Measurements from ENCODE around the gene XRCC3. TPM values are rescaled to one million over a fixed set of nuclear protein-coding genes. Genes with fewer than 3 reads are reported as not detected.

XRCC3 gene
- total and polyA plus RNA-seq, 2 of the 8 experiments (the other 6 are each of a cell fraction or from before 2014, with no cell fraction given) = 36.9 to 41.8 TPM

DNA sequence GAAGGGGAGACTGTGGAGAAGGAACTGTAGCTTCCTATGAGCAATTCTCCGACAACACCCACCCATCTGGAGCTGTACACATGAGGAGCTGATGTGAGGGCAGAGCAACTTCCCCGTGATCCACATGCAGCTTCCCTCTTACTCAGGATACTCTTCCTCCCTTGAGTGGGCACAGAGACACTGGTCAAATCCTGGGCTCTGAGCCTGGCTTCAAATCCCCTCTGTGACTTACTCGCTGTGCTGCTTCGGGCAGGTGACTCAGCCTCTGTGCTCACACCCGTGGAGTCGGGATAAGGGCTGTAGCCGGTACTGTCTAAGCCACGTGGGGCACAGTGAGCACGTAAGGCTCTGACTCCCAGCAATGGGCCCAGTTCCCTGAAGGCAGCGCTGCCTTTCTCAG, 31.4 kb upstream of the XRCC3 start:
- Histone ChIP-seq H2BK12ac (ENCODE audit: low read depth, low read length) (no peak overlapping the region), H4K91ac (replicated peaks; ENCODE audit: insufficient read length, low read length) (no peak overlapping the region), H3K27ac (ENCODE audit: low read depth, low read length) (no peak overlapping the region), H3K18ac (ENCODE audit: extremely low read depth, low read length) (no peak overlapping the region), H2BK20ac (ENCODE audit: low read length) (no peak overlapping the region), H2AK5ac (ENCODE audit: low read depth, low read length) (no peak overlapping the region), H3K79me2 (ENCODE audit: control insufficient read depth in 1 of 2, insufficient read depth in 2 of 2, low read length in 2 of 2) (no peaks in the 10 kb centered on the region), H3K9me3 (ENCODE audit: insufficient read depth in 2 of 2, low read depth in 1 of 2, low read length in 1 of 2) (no peaks in the 10 kb centered on the region), H3K4me3 (ENCODE audit: extremely low read depth in 1 of 4, insufficient read depth in 2 of 4, low read depth in 3 of 4, low read length in 4 of 4) (no peak overlapping the region), H4K8ac (ENCODE audit: extremely low read depth, insufficient read depth, low read length) (no peak overlapping the region), H3K9ac (replicated peaks in 1 of 4; ENCODE audit: extremely low read depth in 1 of 4, low read depth in 3 of 4, low read length in 3 of 4) (peak overlapping the region in 1 of 4 experiments; percentile 9; a peak in 1 of 7 replicates), H2AFZ (ENCODE audit: low read length) (no peak overlapping the region), H3K4me1 (replicated peaks in 1 of 4; ENCODE audit: control insufficient read depth in 3 of 4, insufficient read depth in 4 of 4, low read length in 3 of 4) (no peaks in the 10 kb centered on the region; a peak in 1 of 7 replicates), H4K5ac (ENCODE audit: insufficient read length, low read depth, low read length) (no peak overlapping the region), H2BK15ac (ENCODE audit: low read length) (0 out of 2 replicates have a peak overlapping the region, but pooled peaks have one; percentile 1), H3K4me2 (ENCODE audit: insufficient read depth in 1 of 2, low read depth in 2 of 2, low read length in 2 of 2) (no peak overlapping the region), H3K79me1 (ENCODE audit: low read depth, low read length) (no peaks in the 10 kb centered on the region), H3K23ac (ENCODE audit: insufficient read length) (no peak overlapping the region), H2BK5ac (ENCODE audit: low read depth, low read length) (no peak overlapping the region), H3K23me2 (ENCODE audit: low read depth, low read length) (no peaks in the 10 kb centered on the region), H4K20me1 (replicated peaks in 1 of 2; ENCODE audit: control insufficient read depth in 1 of 2, insufficient read depth in 2 of 2, low read length in 2 of 2) (peaks cover 0 to 2% of the 10 kb centered on the region in 2 experiments), H3K14ac (ENCODE audit: insufficient read length) (no peak overlapping the region), H3K27me3 (replicated peaks in 1 of 4; ENCODE audit: control insufficient read depth in 3 of 4, extremely low read depth in 1 of 4, insufficient read depth in 3 of 4, low read length in 3 of 4) (no peaks in the 10 kb centered on the region; a peak in 1 of 7 replicates), H2BK120ac (replicated peaks; ENCODE audit: low read depth, low read length) (no peak overlapping the region), H3K4ac (replicated peaks; ENCODE audit: insufficient read length, low read depth, low read length) (no peak overlapping the region), H3K36me3 (ENCODE audit: control insufficient read depth in 2 of 4, insufficient read depth in 4 of 4, low read length in 3 of 4) (no peaks in the 10 kb centered on the region; a peak in 1 of 8 replicates), H3K56ac (replicated peaks; ENCODE audit: insufficient read length, low read depth, low read length) (no peak overlapping the region)
- ChIA-PET POLR2A (ENCODE audit: partially characterized antibody) (interaction anchor here (0.7 to 1.3 kb wide), 3 partner anchors 8 to 31 kb away, joined by 3 read pairs; partner anchors contain the start of gene XRCC3), CTCF (ENCODE audit: partially characterized antibody) (interaction anchor here (0.8 to 1.3 kb wide), 2 partner anchors 12 to 17 kb away, joined by 3 read pairs; no protein-coding TSS in a partner anchor)
- FAIRE-seq = no peak
- 94% methylated on average over 10 of the region's 10 CpGs; no CpG with 5 or more reads in 1 of the 2 experiments for WGBS, 2 experiments (ENCODE audit: extremely low coverage in 1 of 2, insufficient coverage in 1 of 2, insufficient read length in 1 of 2, insufficient replicate concordance in 2 of 2, low coverage in 1 of 2, low lambda C conversion rate in 2 of 2, missing lambda C conversion rate in 1 of 2)
- DNase-seq (ENCODE audit: low read depth in 1 of 2, low spot score in 2 of 2) = no peak
- no peak for TF ChIP-seq JUN (IDR thresholded peaks at IDR 0.05; ENCODE audit: low read depth, low read length)
- TF ChIP-seq YY1 (IDR thresholded peaks at IDR 0.05; ENCODE audit: low read depth, low read length) = no peak
- TF ChIP-seq, protein P1, sequence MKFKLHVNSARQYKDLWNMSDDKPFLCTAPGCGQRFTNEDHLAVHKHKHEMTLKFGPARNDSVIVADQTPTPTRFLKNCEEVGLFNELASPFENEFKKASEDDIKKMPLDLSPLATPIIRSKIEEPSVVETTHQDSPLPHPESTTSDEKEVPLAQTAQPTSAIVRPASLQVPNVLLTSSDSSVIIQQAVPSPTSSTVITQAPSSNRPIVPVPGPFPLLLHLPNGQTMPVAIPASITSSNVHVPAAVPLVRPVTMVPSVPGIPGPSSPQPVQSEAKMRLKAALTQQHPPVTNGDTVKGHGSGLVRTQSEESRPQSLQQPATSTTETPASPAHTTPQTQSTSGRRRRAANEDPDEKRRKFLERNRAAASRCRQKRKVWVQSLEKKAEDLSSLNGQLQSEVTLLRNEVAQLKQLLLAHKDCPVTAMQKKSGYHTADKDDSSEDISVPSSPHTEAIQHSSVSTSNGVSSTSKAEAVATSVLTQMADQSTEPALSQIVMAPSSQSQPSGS (IDR thresholded peaks at IDR 0.05; ENCODE audit: low read length) = no peak
- TF ChIP-seq, protein P2, sequence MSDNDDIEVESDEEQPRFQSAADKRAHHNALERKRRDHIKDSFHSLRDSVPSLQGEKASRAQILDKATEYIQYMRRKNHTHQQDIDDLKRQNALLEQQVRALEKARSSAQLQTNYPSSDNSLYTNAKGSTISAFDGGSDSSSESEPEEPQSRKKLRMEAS (IDR thresholded peaks at IDR 0.05) = no peak
- no peak for TF ChIP-seq POU5F1 (IDR thresholded peaks at IDR 0.05; ENCODE audit: low read depth, low read length)
- no peak for TF ChIP-seq SP1 (IDR thresholded peaks at IDR 0.05; ENCODE audit: low read depth, low read length)
- TF ChIP-seq CTBP2 (IDR thresholded peaks at IDR 0.05; ENCODE audit: borderline replicate concordance, insufficient read depth, insufficient read length, low read length) = no peak
- no peak for TF ChIP-seq EGR1 (IDR thresholded peaks at IDR 0.05; ENCODE audit: borderline replicate concordance, low read depth, low read length)
- no peak for TF ChIP-seq MAFK (IDR thresholded peaks at IDR 0.05; ENCODE audit: low read depth, low read length)
- TF ChIP-seq CREB1 (IDR thresholded peaks at IDR 0.05) = no peak
- no peak for TF ChIP-seq BCL11A (IDR thresholded peaks at IDR 0.05; ENCODE audit: low read depth in 2 of 2, low read length in 2 of 2)
- no peak for TF ChIP-seq ATF3 (IDR thresholded peaks at IDR 0.05; ENCODE audit: insufficient read depth, low read depth, low read length)

Data from H1 (cell line).